Fibroblast of lung (primary cell): ENCODE measurements around the gene ZFPL1. TPM values are rescaled to one million over a fixed set of nuclear protein-coding genes. Genes with fewer than 3 reads are reported as not detected.

Source experiments
- DNase-seq, 2 donors: peaks; one replicate each; pipeline versions ENCODE4 v3.0.0 to v3.0.0-alpha.2; 2010; ENCODE audit warnings: low read depth in 2 of 2
- H2AFZ ChIP-seq: 2 replicates; pipeline ENCODE4 v1.5.1; 2012; ENCODE audit warnings: low read length, control low read depth, inconsistent platforms
- H3K27ac ChIP-seq: 2 replicates; pipeline ENCODE4 v1.5.1; 2011; ENCODE audit warnings: low read length, control low read depth; ENCODE audit not compliant: insufficient read depth
- H3K27me3 ChIP-seq: 2 replicates; pipeline ENCODE4 v1.5.1; 2011; ENCODE audit warnings: mild to moderate bottlenecking, low read length; ENCODE audit not compliant: control insufficient read depth, insufficient read depth
- H3K36me3 ChIP-seq: 2 replicates; pipeline ENCODE4 v1.5.1; 2011; ENCODE audit warnings: low read length; ENCODE audit not compliant: control insufficient read depth, insufficient read depth
- H3K4me1 ChIP-seq: 2 replicates; pipeline ENCODE4 v1.5.1; 2011; ENCODE audit warnings: low read length; ENCODE audit not compliant: control insufficient read depth, insufficient read depth; ENCODE audit errors: extremely low read depth
- H3K4me2 ChIP-seq: 2 replicates; pipeline ENCODE4 v1.5.1; 2011; ENCODE audit warnings: low read length, control low read depth; ENCODE audit not compliant: insufficient read depth; ENCODE audit errors: extremely low read depth
- H3K4me3 ChIP-seq, 4 experiments: fragments of 200-600 bp in 1 of 4; sonication (generic) in 1 of 4; replicated peaks in 1 of 4; 2 replicates each; pipeline ENCODE4 v1.5.1; 2011 to 2016; ENCODE audit warnings: low read length in 4 of 4, low read depth in 3 of 4, mild to moderate bottlenecking in 3 of 4, control low read depth in 2 of 4, inconsistent platforms in 1 of 4, mixed read lengths in 1 of 4; ENCODE audit not compliant: insufficient read depth in 1 of 4; ENCODE audit errors: control extremely low read depth in 1 of 4
- H3K79me2 ChIP-seq: 2 replicates; pipeline ENCODE4 v1.5.1; 2012; ENCODE audit warnings: mild to moderate bottlenecking, low read length, inconsistent platforms; ENCODE audit not compliant: control insufficient read depth, insufficient read depth
- H3K9ac ChIP-seq: 2 replicates; pipeline ENCODE4 v1.5.1; 2011; ENCODE audit warnings: mild to moderate bottlenecking, low read length, control low read depth; ENCODE audit not compliant: insufficient read depth
- H3K9me3 ChIP-seq: 2 replicates; pipeline ENCODE4 v1.5.1; 2012; ENCODE audit warnings: low read depth, low read length; ENCODE audit not compliant: control insufficient read depth, insufficient read depth
- H4K20me1 ChIP-seq: 2 replicates; pipeline ENCODE4 v1.5.1; 2011; ENCODE audit warnings: low read length; ENCODE audit not compliant: control insufficient read depth, insufficient read depth; ENCODE audit errors: extremely low read depth
- EZH2 ChIP-seq: IDR thresholded peaks from 2 replicates; pipeline ENCODE4 v1.5.1; 2012; ENCODE audit warnings: low read length, control low read depth, mild to moderate bottlenecking; ENCODE audit errors: missing control alignments
- polyA plus RNA-seq, 2 donors: library from polyadenylated mRNA; depleted of rRNA in 1 of 2; stranded (reverse) in 1 of 2; unstranded in 1 of 2; fragments of >200 nt; gene quantifications; 2 replicates each; pipeline ENCODE4 v1.2.1, GENCODE V29; 2011 to 2012; ENCODE audit warnings: missing spikeins in 1 of 2
- total RNA-seq: library from RNA; depleted of rRNA; stranded (reverse); fragments of >200 nt; gene quantifications from 2 replicates; pipeline ENCODE4 v1.2.1, GENCODE V29; 2014
- TF ChIP-seq, protein P1 (sequence below), 2 donors: IDR thresholded peaks in 1 of 2; conservative IDR thresholded peaks in 1 of 2; 1 replicate in 1 of 2; 2 replicates in 1 of 2; pipeline ENCODE4 v1.5.1; 2011 to 2012; ENCODE audit warnings: low read length in 2 of 2, control low read depth in 1 of 2, inconsistent platforms in 1 of 2, low read depth in 1 of 2, mild to moderate bottlenecking in 1 of 2

Gene ZFPL1
- total and polyA plus RNA-seq, 2 donors (not counting 1 experiment from before 2014, with no cell fraction given), result 30.8 to 36.0 TPM

DNA sequence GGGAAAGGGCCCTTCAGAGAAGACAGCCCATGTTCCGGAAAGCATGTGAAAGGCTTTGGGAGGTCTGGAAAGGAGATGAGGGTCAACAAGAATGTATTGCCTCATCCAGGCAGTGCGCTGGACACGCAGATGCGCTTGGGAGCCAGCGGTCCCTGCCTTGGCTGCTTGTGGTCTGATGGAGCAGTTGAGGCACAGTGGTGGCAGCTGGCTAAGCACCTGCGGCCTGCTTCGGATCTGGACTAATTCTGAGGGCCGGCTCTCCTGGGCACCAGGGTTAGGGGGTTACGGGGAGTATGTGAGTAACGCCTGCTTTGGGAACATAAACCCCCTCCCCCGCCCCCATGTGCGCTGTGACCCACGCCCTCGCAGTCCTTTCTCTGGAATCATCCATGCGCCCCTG is 23.1 kb downstream of the ZFPL1 start:
- peaks cover 7% of the 10 kb centered on the region for H3K36me3 ChIP-seq
- H3K9ac ChIP-seq, result no peak overlapping the region
- no peaks in the 10 kb centered on the region for H3K27me3 ChIP-seq
- H2AFZ ChIP-seq, result no peak overlapping the region
- H3K4me1 ChIP-seq, result peaks cover 6% of the 10 kb centered on the region
- H4K20me1 ChIP-seq, result no peaks in the 10 kb centered on the region
- H3K4me2 ChIP-seq, result no peak overlapping the region
- H3K4me3 ChIP-seq, result no peak overlapping the region
- DNase-seq, result no peak
- TF ChIP-seq, protein P1, sequence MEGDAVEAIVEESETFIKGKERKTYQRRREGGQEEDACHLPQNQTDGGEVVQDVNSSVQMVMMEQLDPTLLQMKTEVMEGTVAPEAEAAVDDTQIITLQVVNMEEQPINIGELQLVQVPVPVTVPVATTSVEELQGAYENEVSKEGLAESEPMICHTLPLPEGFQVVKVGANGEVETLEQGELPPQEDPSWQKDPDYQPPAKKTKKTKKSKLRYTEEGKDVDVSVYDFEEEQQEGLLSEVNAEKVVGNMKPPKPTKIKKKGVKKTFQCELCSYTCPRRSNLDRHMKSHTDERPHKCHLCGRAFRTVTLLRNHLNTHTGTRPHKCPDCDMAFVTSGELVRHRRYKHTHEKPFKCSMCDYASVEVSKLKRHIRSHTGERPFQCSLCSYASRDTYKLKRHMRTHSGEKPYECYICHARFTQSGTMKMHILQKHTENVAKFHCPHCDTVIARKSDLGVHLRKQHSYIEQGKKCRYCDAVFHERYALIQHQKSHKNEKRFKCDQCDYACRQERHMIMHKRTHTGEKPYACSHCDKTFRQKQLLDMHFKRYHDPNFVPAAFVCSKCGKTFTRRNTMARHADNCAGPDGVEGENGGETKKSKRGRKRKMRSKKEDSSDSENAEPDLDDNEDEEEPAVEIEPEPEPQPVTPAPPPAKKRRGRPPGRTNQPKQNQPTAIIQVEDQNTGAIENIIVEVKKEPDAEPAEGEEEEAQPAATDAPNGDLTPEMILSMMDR (conservative IDR thresholded peaks at IDR 0.05 in 1 of 2, IDR thresholded peaks at IDR 0.05 in 1 of 2; ENCODE audit: low read depth in 1 of 2, low read length in 2 of 2), result no peak
- TF ChIP-seq EZH2, result no peak
- H3K9me3 ChIP-seq, result no peaks in the 10 kb centered on the region
- no peak overlapping the region for H3K27ac ChIP-seq
- no peaks in the 10 kb centered on the region for H3K79me2 ChIP-seq

DNA sequence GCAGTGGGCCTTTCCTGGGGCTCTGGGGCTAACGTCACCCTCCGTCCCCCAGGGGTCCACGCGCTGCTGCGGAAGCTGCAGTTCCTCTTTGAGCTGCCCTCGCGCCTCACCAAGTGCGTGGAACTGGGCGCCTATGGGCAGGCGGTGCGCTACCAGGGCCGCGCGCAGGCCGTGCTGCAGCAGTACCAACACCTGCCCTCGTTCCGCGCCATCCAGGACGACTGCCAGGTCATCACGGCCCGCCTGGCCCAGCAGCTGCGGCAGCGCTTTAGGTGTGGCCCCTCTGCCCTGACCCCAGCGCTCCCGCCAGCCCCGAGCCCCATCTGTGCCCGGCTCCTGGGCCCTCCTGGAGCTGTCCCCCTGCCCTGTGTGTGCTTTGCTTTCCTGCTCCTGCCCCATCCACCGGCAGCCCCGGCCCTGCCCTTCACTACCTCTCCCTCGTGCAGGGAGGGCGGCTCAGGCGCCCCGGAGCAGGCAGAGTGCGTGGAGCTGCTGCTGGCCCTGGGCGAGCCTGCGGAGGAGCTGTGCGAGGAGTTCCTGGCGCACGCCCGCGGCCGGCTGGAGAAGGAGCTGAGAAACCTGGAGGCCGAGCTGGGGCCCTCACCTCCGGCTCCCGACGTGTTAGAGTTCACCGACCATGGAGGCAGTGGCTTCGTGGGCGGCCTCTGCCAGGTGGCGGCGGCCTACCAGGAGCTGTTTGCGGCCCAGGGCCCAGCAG is 23.9 kb downstream of the ZFPL1 start:
- TF ChIP-seq, protein P1 (conservative IDR thresholded peaks at IDR 0.05 in 1 of 2, IDR thresholded peaks at IDR 0.05 in 1 of 2; ENCODE audit: low read depth in 1 of 2, low read length in 2 of 2), result no peak
- no peak for TF ChIP-seq EZH2
- no peaks in the 10 kb centered on the region for H4K20me1 ChIP-seq
- no peaks in the 10 kb centered on the region for H3K27me3 ChIP-seq
- H3K36me3 ChIP-seq, result peaks cover 7% of the 10 kb centered on the region
- no peak for DNase-seq
- no peaks in the 10 kb centered on the region for H3K9me3 ChIP-seq
- H3K4me2 ChIP-seq, result no peak overlapping the region
- peaks cover 11% of the 10 kb centered on the region for H3K4me1 ChIP-seq
- H2AFZ ChIP-seq, result no peak overlapping the region
- no peak overlapping the region for H3K27ac ChIP-seq
- no peaks in the 10 kb centered on the region for H3K79me2 ChIP-seq
- H3K9ac ChIP-seq, result no peak overlapping the region
- no peak overlapping the region for H3K4me3 ChIP-seq

DNA sequence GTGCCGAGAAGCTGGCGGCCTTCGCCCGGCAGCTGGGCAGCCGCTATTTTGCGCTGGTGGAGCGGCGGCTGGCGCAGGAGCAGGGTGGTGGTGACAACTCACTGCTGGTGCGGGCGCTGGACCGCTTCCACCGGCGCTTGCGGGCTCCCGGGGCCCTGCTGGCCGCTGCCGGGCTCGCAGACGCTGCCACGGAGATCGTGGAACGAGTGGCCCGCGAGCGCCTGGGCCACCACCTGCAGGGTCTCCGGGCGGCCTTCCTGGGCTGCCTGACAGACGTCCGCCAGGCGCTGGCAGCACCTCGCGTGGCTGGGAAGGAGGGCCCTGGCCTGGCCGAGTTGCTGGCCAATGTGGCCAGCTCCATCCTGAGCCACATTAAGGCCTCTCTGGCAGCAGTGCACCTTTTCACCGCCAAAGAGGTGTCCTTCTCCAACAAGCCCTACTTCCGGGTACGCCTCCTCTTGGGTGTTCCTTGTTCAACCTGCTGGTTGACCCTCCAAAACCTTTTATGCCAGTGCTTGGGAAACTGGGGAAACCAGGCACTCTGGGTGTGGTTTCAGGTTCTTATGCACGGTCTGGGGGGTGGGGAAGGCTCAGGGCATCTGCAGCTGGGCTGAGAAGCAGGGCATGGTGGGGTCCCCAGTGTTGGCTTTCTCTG is 24.6 kb downstream of the ZFPL1 start:
- Histone ChIP-seq H3K4me2 (no peak overlapping the region), H3K9ac (no peak overlapping the region), H3K27me3 (no peaks in the 10 kb centered on the region), H3K27ac (no peak overlapping the region), H3K36me3 (peaks cover 7% of the 10 kb centered on the region), H3K4me3 (no peak overlapping the region), H4K20me1 (no peaks in the 10 kb centered on the region), H3K79me2 (no peaks in the 10 kb centered on the region), H3K9me3 (no peaks in the 10 kb centered on the region), H3K4me1 (peaks cover 16% of the 10 kb centered on the region), H2AFZ (no peak overlapping the region)
- DNase-seq, result no peak
- no peak for TF ChIP-seq EZH2
- TF ChIP-seq, protein P1 (conservative IDR thresholded peaks at IDR 0.05 in 1 of 2, IDR thresholded peaks at IDR 0.05 in 1 of 2; ENCODE audit: low read depth in 1 of 2, low read length in 2 of 2), result no peak
